OCI-LY3 (cell line): ENCODE measurements around the gene IWS1.

ENCODE experiments used
- H2AFZ ChIP-seq: fragments of 200-600, 300-600 bp; shearing (Covaris generic); 2 replicates; pipeline ENCODE4 v1.6.0; 2014; ENCODE audit warnings: antibody characterized with exemption, low read depth, low read length
- H3K27ac ChIP-seq: fragments of 200-600, 300-600 bp; sonication (generic); 2 replicates; pipeline ENCODE4 v1.5.1; 2014; ENCODE audit warnings: mild to moderate bottlenecking, low read length, moderate library complexity, mixed read lengths
- H3K27me3 ChIP-seq: fragments of 200-600, 300-600 bp; sonication (generic); 2 replicates; pipeline ENCODE4 v1.6.1; 2014; ENCODE audit warnings: low read depth, low read length, mixed read lengths
- H3K36me3 ChIP-seq: fragments of 200-600, 300-600 bp; sonication (generic); replicated peaks from 2 replicates; pipeline ENCODE3; 2014; ENCODE audit warnings: low read depth, low read length, mixed read lengths
- H3K4me1 ChIP-seq: fragments of 300-600, 200-600 bp; sonication (generic); 2 replicates; pipeline ENCODE4 v1.6.1; 2014; ENCODE audit warnings: low read length, mixed read lengths
- H3K4me2 ChIP-seq: fragments of 200-600, 300-600 bp; sonication (generic); 2 replicates; pipeline ENCODE4 v1.6.1; 2014; ENCODE audit warnings: low read length, mixed read lengths
- H3K4me3 ChIP-seq: fragments of 300-600, 200-600 bp; sonication (generic); 2 replicates; pipeline ENCODE4 v1.5.1; 2014; ENCODE audit warnings: antibody characterized with exemption, mild to moderate bottlenecking, low read length, moderate library complexity
- H3K79me2 ChIP-seq: fragments of 300-600, 200-600 bp; shearing (Covaris generic); 2 replicates; pipeline ENCODE4 v1.6.1; 2014; ENCODE audit warnings: mild to moderate bottlenecking, low read length, mixed read lengths
- H3K9ac ChIP-seq: fragments of 300-600, 200-600 bp; shearing (Covaris generic); 2 replicates; pipeline ENCODE4 v1.6.0; 2014; ENCODE audit warnings: mild to moderate bottlenecking, low read length, moderate library complexity
- H3K9me3 ChIP-seq: fragments of 200-600, 300-600 bp; shearing (Covaris generic); 2 replicates; pipeline ENCODE4 v1.6.1; 2014; ENCODE audit warnings: low read length, mixed read lengths; ENCODE audit not compliant: insufficient read depth
- H4K20me1 ChIP-seq: fragments of 200-600, 300-600 bp; sonication (generic); 2 replicates; pipeline ENCODE4 v1.6.1; 2016; ENCODE audit warnings: low read length, mixed read lengths; ENCODE audit not compliant: insufficient read depth
- CTCF ChIP-seq: fragments of 200-600, 300-600 bp; sonication (generic); IDR thresholded peaks from 2 replicates; pipeline ENCODE4 v1.5.1; 2014; ENCODE audit warnings: antibody characterized with exemption, low read length, low read depth
- EZH2phosphoT487 ChIP-seq: fragments of 200-600 bp; shearing (Covaris generic); IDR thresholded peaks from 2 replicates; pipeline ENCODE4 v1.6.1; 2018; ENCODE audit warnings: antibody characterized with exemption, mixed run types, low read depth

Gene IWS1

GRCh38 chr2:127570282-127571250, 44.3 kb upstream of the IWS1 start:
- no peak overlapping the region for H2AFZ ChIP-seq
- H3K4me1 ChIP-seq, result no peaks in the 10 kb centered on the region
- H3K4me3 ChIP-seq, result no peak overlapping the region
- no peak overlapping the region for H3K9ac ChIP-seq
- H3K27ac ChIP-seq, result no peak overlapping the region
- peaks cover 26% of the 10 kb centered on the region; the same call in 1 of the 2 replicates for H3K27me3 ChIP-seq
- no peaks in the 10 kb centered on the region for H3K79me2 ChIP-seq
- H3K9me3 ChIP-seq, result no peaks in the 10 kb centered on the region
- no peaks in the 10 kb centered on the region for H3K36me3 ChIP-seq
- no peak for TF ChIP-seq EZH2phosphoT487
- TF ChIP-seq CTCF, result no peak
- H4K20me1 ChIP-seq, result no peaks in the 10 kb centered on the region
- no peak overlapping the region for H3K4me2 ChIP-seq

DNA sequence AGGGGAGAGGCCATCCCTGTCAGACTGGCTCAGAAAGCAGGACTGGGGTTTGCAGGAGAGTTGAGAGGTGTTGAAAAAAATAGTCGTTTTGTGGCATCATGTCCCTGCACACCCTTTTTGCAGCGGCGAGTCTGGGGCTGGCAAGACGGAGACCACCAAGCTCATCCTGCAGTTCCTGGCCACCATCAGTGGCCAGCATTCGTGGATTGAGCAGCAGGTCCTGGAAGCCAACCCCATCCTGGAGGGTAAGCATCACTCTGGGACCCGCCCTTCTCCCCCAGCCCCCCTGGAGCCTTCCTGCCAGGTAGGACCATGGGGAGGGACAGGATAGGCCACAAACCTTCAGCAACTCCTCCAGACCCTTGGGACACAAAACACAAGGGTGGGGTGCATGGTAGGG, 43.4 kb upstream of the IWS1 start:
- Histone ChIP-seq H3K36me3 (no peaks in the 10 kb centered on the region), H4K20me1 (no peaks in the 10 kb centered on the region), H3K27ac (no peak overlapping the region), H3K4me3 (no peak overlapping the region), H2AFZ (no peak overlapping the region), H3K9me3 (no peaks in the 10 kb centered on the region), H3K4me1 (no peaks in the 10 kb centered on the region), H3K27me3 (peaks cover 26% of the 10 kb centered on the region; the same call in 1 of the 2 replicates), H3K79me2 (no peaks in the 10 kb centered on the region), H3K4me2 (no peak overlapping the region), H3K9ac (no peak overlapping the region)
- TF ChIP-seq EZH2phosphoT487 (no peak), CTCF (no peak)

DNA sequence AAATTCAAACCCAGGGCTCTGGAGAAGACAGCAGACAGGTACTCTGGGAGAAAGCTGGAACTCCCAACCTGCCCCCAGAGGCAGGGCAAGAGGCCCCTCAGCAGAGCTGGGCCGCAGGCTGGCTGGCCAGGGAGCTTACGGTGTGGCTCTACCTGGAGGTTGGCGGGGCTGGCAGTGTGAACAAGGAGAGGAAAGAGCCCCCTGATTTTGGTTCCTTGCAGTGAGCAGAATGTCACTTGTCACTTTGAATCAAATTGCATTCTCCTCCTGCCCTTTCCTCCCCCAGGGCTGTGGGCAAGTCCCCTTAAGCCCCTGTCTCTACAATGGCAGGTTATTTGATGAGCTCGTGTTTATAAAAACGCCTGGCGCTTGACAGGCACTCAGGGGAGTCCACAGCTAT, 41.8 kb upstream of the IWS1 start:
- H3K9ac ChIP-seq, result no peak overlapping the region
- no peak for TF ChIP-seq EZH2phosphoT487
- TF ChIP-seq CTCF, result no peak
- H3K4me2 ChIP-seq, result no peak overlapping the region
- no peaks in the 10 kb centered on the region for H3K9me3 ChIP-seq
- H3K27ac ChIP-seq, result no peak overlapping the region
- no peak overlapping the region for H3K4me3 ChIP-seq
- H4K20me1 ChIP-seq, result no peaks in the 10 kb centered on the region
- H3K4me1 ChIP-seq, result peaks cover 13% of the 10 kb centered on the region
- H3K79me2 ChIP-seq, result no peaks in the 10 kb centered on the region
- no peak overlapping the region for H2AFZ ChIP-seq
- H3K27me3 ChIP-seq, result peaks cover 24% of the 10 kb centered on the region; the same call in 1 of the 2 replicates
- no peaks in the 10 kb centered on the region for H3K36me3 ChIP-seq

- Histone ChIP-seq H3K36me3 (no peaks in the 10 kb centered on the region), H3K79me2 (no peaks in the 10 kb centered on the region), H3K9ac (no peak overlapping the region), H3K4me3 (no peak overlapping the region), H2AFZ (no peak overlapping the region), H3K27ac (no peak overlapping the region), H4K20me1 (no peaks in the 10 kb centered on the region), H3K27me3 (peaks cover 22% of the 10 kb centered on the region; the same call in 1 of the 2 replicates), H3K9me3 (no peaks in the 10 kb centered on the region), H3K4me2 (no peak overlapping the region), H3K4me1 (peaks cover 17% of the 10 kb centered on the region)
- TF ChIP-seq CTCF, result no peak
- no peak for TF ChIP-seq EZH2phosphoT487
Observed at GRCh38 chr2:127567351-127567854, 41.1 kb upstream of the IWS1 start.
